ENCODE measurements around the gene B3GAT1.

GRCh38 chr11:134337051-134337450, 75.0 kb downstream of the B3GAT1 start:
- TF ChIP-seq CTCF (IDR thresholded peaks at IDR 0.05) (no peak), POLR2AphosphoS5 (IDR thresholded peaks at IDR 0.05; ENCODE audit: insufficient read depth in 1 of 2, low read depth in 1 of 2) (no peak)
